PC-9 (cell line): Measurements from ENCODE around the gene GRB14.

ENCODE experiments used
- EZH2 ChIP-seq: fragments of 200-600 bp; sonication (generic); IDR thresholded peaks from 2 replicates; pipeline ENCODE4 v1.8.0; 2017; ENCODE audit warnings: antibody characterized with exemption, low read depth
- TF ChIP-seq, protein P1 (sequence below): fragments of 200-600 bp; sonication (generic); conservative IDR thresholded peaks from 2 replicates; pipeline ENCODE4 v1.6.1; 2017; ENCODE audit warnings: mixed run types, antibody characterized with exemption, mild to moderate bottlenecking, moderate library complexity

DNA sequence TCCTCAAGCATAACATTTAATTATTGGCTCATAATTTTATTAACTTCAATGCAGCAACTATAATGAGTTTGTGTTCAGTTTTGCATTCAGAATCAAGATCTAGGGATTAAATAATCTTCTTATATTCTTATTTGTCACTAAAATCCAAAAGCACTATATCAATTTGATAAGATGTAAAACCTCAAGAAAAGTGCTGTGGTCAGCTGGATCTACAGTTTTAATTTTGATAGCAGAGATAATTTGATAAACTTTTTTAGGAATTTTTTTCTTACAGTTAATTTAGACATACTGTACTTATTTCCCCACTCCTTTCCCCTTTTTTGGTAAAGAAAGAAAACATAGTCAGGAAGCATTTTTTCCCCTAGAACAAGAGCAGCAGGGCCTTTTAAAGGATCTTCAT lies 146.4 kb downstream of the GRB14 start:
- TF ChIP-seq, protein P1, sequence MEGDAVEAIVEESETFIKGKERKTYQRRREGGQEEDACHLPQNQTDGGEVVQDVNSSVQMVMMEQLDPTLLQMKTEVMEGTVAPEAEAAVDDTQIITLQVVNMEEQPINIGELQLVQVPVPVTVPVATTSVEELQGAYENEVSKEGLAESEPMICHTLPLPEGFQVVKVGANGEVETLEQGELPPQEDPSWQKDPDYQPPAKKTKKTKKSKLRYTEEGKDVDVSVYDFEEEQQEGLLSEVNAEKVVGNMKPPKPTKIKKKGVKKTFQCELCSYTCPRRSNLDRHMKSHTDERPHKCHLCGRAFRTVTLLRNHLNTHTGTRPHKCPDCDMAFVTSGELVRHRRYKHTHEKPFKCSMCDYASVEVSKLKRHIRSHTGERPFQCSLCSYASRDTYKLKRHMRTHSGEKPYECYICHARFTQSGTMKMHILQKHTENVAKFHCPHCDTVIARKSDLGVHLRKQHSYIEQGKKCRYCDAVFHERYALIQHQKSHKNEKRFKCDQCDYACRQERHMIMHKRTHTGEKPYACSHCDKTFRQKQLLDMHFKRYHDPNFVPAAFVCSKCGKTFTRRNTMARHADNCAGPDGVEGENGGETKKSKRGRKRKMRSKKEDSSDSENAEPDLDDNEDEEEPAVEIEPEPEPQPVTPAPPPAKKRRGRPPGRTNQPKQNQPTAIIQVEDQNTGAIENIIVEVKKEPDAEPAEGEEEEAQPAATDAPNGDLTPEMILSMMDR: no peak
- no peak for TF ChIP-seq EZH2
